Loucy (cell line): ENCODE data around the gene KICS2.

ENCODE experiments used
- H2AFZ ChIP-seq: fragments of 200-600 bp; sonication (generic); 2 replicates; pipeline ENCODE4 v1.6.0; 2016; ENCODE audit warnings: antibody characterized with exemption, mild to moderate bottlenecking, low read length, moderate library complexity
- H3F3A ChIP-seq: fragments of 200-600 bp; 2 replicates; pipeline ENCODE4 v1.6.0; 2016; ENCODE audit warnings: antibody characterized with exemption, low read depth, mild to moderate bottlenecking
- H3K27me3 ChIP-seq: fragments of 200-600 bp; sonication (generic); 2 replicates; pipeline ENCODE4 v1.6.1; 2014; ENCODE audit warnings: low read length, mild to moderate bottlenecking; ENCODE audit not compliant: insufficient read depth, poor library complexity, severe bottlenecking
- H3K36me3 ChIP-seq: fragments of 200-600 bp; sonication (generic); 2 replicates; pipeline ENCODE4 v1.6.1; 2016; ENCODE audit warnings: low read length; ENCODE audit not compliant: insufficient read depth
- H3K4me1 ChIP-seq: fragments of 200-600 bp; sonication (generic); 2 replicates; pipeline ENCODE4 v1.5.1; 2014; ENCODE audit warnings: low read length, mild to moderate bottlenecking; ENCODE audit not compliant: insufficient read depth, poor library complexity, severe bottlenecking
- H3K4me2 ChIP-seq: fragments of 200-600 bp; sonication (generic); 2 replicates; pipeline ENCODE4 v1.6.0; 2014; ENCODE audit warnings: antibody characterized with exemption, low read length, low read depth, mild to moderate bottlenecking; ENCODE audit not compliant: poor library complexity, severe bottlenecking
- H3K4me3 ChIP-seq: fragments of 200-600 bp; sonication (generic); 2 replicates; pipeline ENCODE4 v1.5.1; 2014; ENCODE audit warnings: low read length, mild to moderate bottlenecking, mixed read lengths; ENCODE audit not compliant: poor library complexity, severe bottlenecking
- H3K79me2 ChIP-seq: fragments of 200-600 bp; sonication (generic); 2 replicates; pipeline ENCODE4 v1.6.1; 2014; ENCODE audit warnings: low read length; ENCODE audit not compliant: insufficient read depth
- H3K9ac ChIP-seq: fragments of 200-600 bp; sonication (generic); 2 replicates; pipeline ENCODE4 v1.6.0; 2014; ENCODE audit warnings: mild to moderate bottlenecking, low read depth, low read length, moderate library complexity; ENCODE audit not compliant: poor library complexity, severe bottlenecking
- H3K9me2 ChIP-seq: fragments of 200-600 bp; sonication (generic); replicated peaks from 2 replicates; pipeline ENCODE4 v1.6.1; 2016; ENCODE audit warnings: low read depth, low read length, mixed read lengths
- H3K9me3 ChIP-seq: fragments of 200-600 bp; sonication (generic); 2 replicates; pipeline ENCODE4 v1.6.1; 2014; ENCODE audit warnings: mild to moderate bottlenecking, antibody characterized with exemption, low read length, low read depth; ENCODE audit not compliant: insufficient read depth
- H4K20me1 ChIP-seq: fragments of 200-600 bp; sonication (generic); 2 replicates; pipeline ENCODE4 v1.6.0; 2014; ENCODE audit warnings: antibody characterized with exemption, low read length, mild to moderate bottlenecking; ENCODE audit not compliant: insufficient read depth, poor library complexity, severe bottlenecking
- CTCF ChIP-seq: fragments of 200-600 bp; sonication (generic); conservative IDR thresholded peaks from 2 replicates; pipeline ENCODE4 v1.5.1; 2014; ENCODE audit warnings: mild to moderate bottlenecking, antibody characterized with exemption, low read length
- EZH2phosphoT487 ChIP-seq: fragments of 200-600 bp; IDR thresholded peaks from 2 replicates; pipeline ENCODE4 v1.6.1; 2018; ENCODE audit warnings: antibody characterized with exemption, mild to moderate bottlenecking, moderate library complexity, borderline replicate concordance

The KICS2 gene

GRCh38 chr12:64181430-64182291 is 40.4 kb downstream of the KICS2 start:
- Histone ChIP-seq H3F3A (no peaks in the 10 kb centered on the region), H3K4me2 (no peak overlapping the region), H3K9me2 (no peaks in the 10 kb centered on the region)

GRCh38 chr12:64180951-64181350 is 41.1 kb downstream of the KICS2 start:
- TF ChIP-seq CTCF = no peak
- TF ChIP-seq EZH2phosphoT487 = no peak
- Histone ChIP-seq H3F3A (no peaks in the 10 kb centered on the region), H3K4me3 (no peak overlapping the region), H4K20me1 (no peaks in the 10 kb centered on the region), H3K4me1 (no peaks in the 10 kb centered on the region), H3K79me2 (no peaks in the 10 kb centered on the region), H3K9me2 (no peaks in the 10 kb centered on the region), H2AFZ (no peak overlapping the region), H3K9me3 (no peaks in the 10 kb centered on the region), H3K27me3 (no peaks in the 10 kb centered on the region), H3K9ac (no peak overlapping the region), H3K36me3 (no peaks in the 10 kb centered on the region), H3K4me2 (no peak overlapping the region)

More at GRCh38 chr12:64181430-64182291, 40.4 kb downstream of the KICS2 start:
- no peaks in the 10 kb centered on the region for H3K79me2 ChIP-seq
- H4K20me1 ChIP-seq = no peaks in the 10 kb centered on the region
- no peaks in the 10 kb centered on the region for H3K36me3 ChIP-seq
- no peaks in the 10 kb centered on the region for H3K27me3 ChIP-seq
- no peak overlapping the region for H3K4me3 ChIP-seq
- TF ChIP-seq EZH2phosphoT487 (no peak), CTCF (peak; percentile 57)
- no peaks in the 10 kb centered on the region for H3K9me3 ChIP-seq
- no peaks in the 10 kb centered on the region for H3K4me1 ChIP-seq
- no peak overlapping the region for H2AFZ ChIP-seq
- no peak overlapping the region for H3K9ac ChIP-seq

GRCh38 chr12:64178122-64178521 is 44.0 kb downstream of the KICS2 start:
- Histone ChIP-seq H3K9me2 (no peaks in the 10 kb centered on the region), H3K79me2 (no peaks in the 10 kb centered on the region), H2AFZ (no peak overlapping the region), H3K4me3 (no peak overlapping the region), H3K4me2 (no peak overlapping the region), H4K20me1 (no peaks in the 10 kb centered on the region), H3K27me3 (no peaks in the 10 kb centered on the region), H3F3A (no peaks in the 10 kb centered on the region), H3K9me3 (no peaks in the 10 kb centered on the region), H3K9ac (no peak overlapping the region), H3K4me1 (no peaks in the 10 kb centered on the region), H3K36me3 (no peaks in the 10 kb centered on the region)
- TF ChIP-seq EZH2phosphoT487 = no peak
- TF ChIP-seq CTCF = no peak
